Hepatocyte (in vitro differentiated cells): ENCODE results near the gene COTL1. TPM values are rescaled to one million over a fixed set of nuclear protein-coding genes. Genes with fewer than 3 reads are reported as not detected.
A peak's percentile ranks its signal among the peaks of the same experiment; 100 is the strongest.

Experiments used
- DNase-seq: peaks from one replicate; pipeline ENCODE4 v3.0.0-alpha.2; 2016; ENCODE audit warnings: low spot score
- H2AFZ ChIP-seq: fragments of 200-600 bp; sonication (generic); 2 replicates; pipeline ENCODE4 v1.6.0; 2016; ENCODE audit warnings: antibody characterized with exemption, mild to moderate bottlenecking
- H3K27ac ChIP-seq: fragments of 200-600 bp; sonication (generic); 2 replicates; pipeline ENCODE4 v1.5.1; 2016; ENCODE audit warnings: mild to moderate bottlenecking
- H3K27me3 ChIP-seq: fragments of 200-600 bp; sonication (generic); 2 replicates; pipeline ENCODE4 v1.6.1; 2016
- H3K36me3 ChIP-seq: fragments of 200-600 bp; sonication (generic); replicated peaks from 2 replicates; pipeline ENCODE4 v1.5.1; 2016; ENCODE audit warnings: low read depth; ENCODE audit not compliant: insufficient read depth
- H3K4me1 ChIP-seq: fragments of 200-600 bp; sonication (generic); 2 replicates; pipeline ENCODE4 v1.5.1; 2016; ENCODE audit warnings: mild to moderate bottlenecking, moderate library complexity; ENCODE audit not compliant: insufficient read depth
- H3K4me2 ChIP-seq: fragments of 200-600 bp; sonication (generic); 2 replicates; pipeline ENCODE4 v1.6.0; 2016
- H3K4me3 ChIP-seq: fragments of 200-600 bp; sonication (generic); 2 replicates; pipeline ENCODE4 v1.5.1; 2016; ENCODE audit warnings: mild to moderate bottlenecking
- H3K79me2 ChIP-seq: fragments of 200-600 bp; sonication (generic); 2 replicates; pipeline ENCODE4 v1.6.0; 2017; ENCODE audit warnings: mild to moderate bottlenecking
- H3K9me2 ChIP-seq: fragments of 200-600 bp; sonication (generic); replicated peaks from 2 replicates; pipeline ENCODE4 v1.6.0; 2017; ENCODE audit warnings: mild to moderate bottlenecking; ENCODE audit not compliant: insufficient read depth
- H3K9me3 ChIP-seq: fragments of 200-600 bp; sonication (generic); 2 replicates; pipeline ENCODE4 v1.5.1; 2016; ENCODE audit warnings: low read depth, mild to moderate bottlenecking
- H4K20me1 ChIP-seq: fragments of 200-600 bp; sonication (generic); 2 replicates; pipeline ENCODE4 v1.6.0; 2016; ENCODE audit warnings: mild to moderate bottlenecking; ENCODE audit not compliant: insufficient read depth, poor library complexity, severe bottlenecking
- CTCF ChIP-seq: fragments of 200-600 bp; sonication (generic); IDR thresholded peaks from 2 replicates; pipeline ENCODE4 v1.5.1; 2016; ENCODE audit warnings: antibody characterized with exemption, mild to moderate bottlenecking; ENCODE audit not compliant: poor library complexity
- EZH2 ChIP-seq: fragments of 200-600 bp; sonication (generic); IDR thresholded peaks from 2 replicates; pipeline ENCODE4 v1.6.1; 2016; ENCODE audit warnings: antibody characterized with exemption, mild to moderate bottlenecking, borderline replicate concordance
- EZH2phosphoT487 ChIP-seq: fragments of 200-600 bp; sonication (generic); IDR thresholded peaks from one replicate; pipeline ENCODE4 v1.6.1; 2018; ENCODE audit warnings: antibody characterized with exemption, mild to moderate bottlenecking, low read depth, moderate library complexity; ENCODE audit not compliant: unreplicated experiment, severe bottlenecking
- WGBS: methylation state at CpG from one replicate; pipeline ENCODE4 v1.1.6; 2016; ENCODE audit warnings: low lambda C conversion rate; ENCODE audit errors: missing lambda C conversion rate; 5-methylcytosine and 5-hydroxymethylcytosine counted together
- polyA plus RNA-seq: library from polyadenylated mRNA; unstranded; fragments of >200 nt; fragmentation: Nextera tagmentation; extraction: Ambion mirVana; gene quantifications from 2 replicates; pipeline ENCODE4 v1.2.1, GENCODE V29; 2016
- total RNA-seq: library from RNA; depleted of rRNA; stranded (reverse); fragments of >200 nt; gene quantifications from 2 replicates; pipeline ENCODE4 v1.2.3, GENCODE V29; 2014

COTL1 gene
- total and polyA plus RNA-seq, 2 experiments from 2014 or later, result 30.1 to 104 TPM

GRCh38 chr16:84532291-84532724 lies 85.6 kb downstream of the COTL1 start:
- no peaks in the 10 kb centered on the region for H3K9me3 ChIP-seq
- TF ChIP-seq EZH2phosphoT487, result no peak
- no peak for TF ChIP-seq CTCF
- TF ChIP-seq EZH2, result no peak
- H3K4me1 ChIP-seq, result peaks cover 7% of the 10 kb centered on the region
- H3K9me2 ChIP-seq, result no peaks in the 10 kb centered on the region
- no peak overlapping the region for H2AFZ ChIP-seq
- 36% methylated on average over 10 of the region's 10 CpGs for WGBS
- H4K20me1 ChIP-seq, result no peaks in the 10 kb centered on the region
- H3K27ac ChIP-seq, result peak overlapping the region; percentile 75
- no peaks in the 10 kb centered on the region for H3K79me2 ChIP-seq
- H3K4me2 ChIP-seq, result peak overlapping the region; percentile 28
- no peak overlapping the region for H3K4me3 ChIP-seq
- H3K27me3 ChIP-seq, result no peaks in the 10 kb centered on the region
- DNase-seq, result peak; percentile 54
- H3K36me3 ChIP-seq, result no peaks in the 10 kb centered on the region

GRCh38 chr16:84531671-84532111 lies 86.2 kb downstream of the COTL1 start:
- no peaks in the 10 kb centered on the region for H3K79me2 ChIP-seq
- H2AFZ ChIP-seq, result no peak overlapping the region
- no peaks in the 10 kb centered on the region for H3K9me2 ChIP-seq
- H3K36me3 ChIP-seq, result no peaks in the 10 kb centered on the region
- H3K27ac ChIP-seq, result peak overlapping the region; percentile 19
- H3K4me2 ChIP-seq, result no peak overlapping the region
- H3K4me3 ChIP-seq, result no peak overlapping the region
- WGBS, result 75% methylated on average over 9 of the region's 9 CpGs
- peaks cover 13% of the 10 kb centered on the region for H3K4me1 ChIP-seq
- H4K20me1 ChIP-seq, result no peaks in the 10 kb centered on the region
- TF ChIP-seq EZH2phosphoT487, result no peak
- DNase-seq, result no peak
- H3K27me3 ChIP-seq, result no peaks in the 10 kb centered on the region
- no peaks in the 10 kb centered on the region for H3K9me3 ChIP-seq

- no peak overlapping the region for H2AFZ ChIP-seq
- no peaks in the 10 kb centered on the region for H3K9me3 ChIP-seq
- H3K79me2 ChIP-seq, result no peaks in the 10 kb centered on the region
- no peak overlapping the region for H3K4me2 ChIP-seq
- WGBS, result 93% methylated on average over 5 of the region's 5 CpGs
- no peaks in the 10 kb centered on the region for H3K9me2 ChIP-seq
- no peak overlapping the region for H3K27ac ChIP-seq
- H3K27me3 ChIP-seq, result no peaks in the 10 kb centered on the region
- no peak overlapping the region for H3K4me3 ChIP-seq
- DNase-seq, result no peak
- peaks cover 13% of the 10 kb centered on the region for H3K4me1 ChIP-seq
- TF ChIP-seq EZH2 (no peak), EZH2phosphoT487 (no peak), CTCF (no peak)
- no peaks in the 10 kb centered on the region for H3K36me3 ChIP-seq
- H4K20me1 ChIP-seq, result no peaks in the 10 kb centered on the region
These were observed 87.3 kb downstream of the COTL1 start for GRCh38 chr16:84530590-84530989.

- DNase-seq, result no peak
- Histone ChIP-seq H3K27ac (no peak overlapping the region), H3K79me2 (no peaks in the 10 kb centered on the region), H3K4me1 (peaks cover 13% of the 10 kb centered on the region), H4K20me1 (no peaks in the 10 kb centered on the region), H3K9me2 (no peaks in the 10 kb centered on the region), H3K4me2 (no peak overlapping the region), H3K36me3 (no peaks in the 10 kb centered on the region), H3K27me3 (no peaks in the 10 kb centered on the region), H3K4me3 (no peak overlapping the region), H3K9me3 (no peaks in the 10 kb centered on the region), H2AFZ (no peak overlapping the region)
- TF ChIP-seq EZH2 (no peak), EZH2phosphoT487 (no peak)
- 94% methylated on average over 3 of the region's 3 CpGs for WGBS
These were observed 88.3 kb downstream of the COTL1 start for GRCh38 chr16:84529607-84530006.
